Amniotic stem cell (primary cell): Measurements from ENCODE around the gene CLINT1.
"Not testable (repeated sequence)": the region's sequence is repeated elsewhere in the genome, so short reads cannot be mapped to it uniquely, and the experiment has no call there.

Experiments
- DNase-seq: peaks from one replicate; lab custom pipeline; 2025; lab: John Stamatoyannopoulos, UW

CLINT1 gene

GRCh38 chr5:157858527-157859226 is at the start of gene CLINT1:
CLINT1 (minus strand) TSS chr5:157859145; CDS start chr5:157858970, 175 bp downstream.
- peak; percentile 70 for DNase-seq

GRCh38 chr5:157908459-157908858 is 49.5 kb upstream of the CLINT1 start:
- DNase-seq, result no peak

- no peak for DNase-seq
Observed at GRCh38 chr5:157907479-157907878, 48.5 kb upstream of the CLINT1 start.

- no peak for DNase-seq
Observed at GRCh38 chr5:157903117-157903450, 44.1 kb upstream of the CLINT1 start.

GRCh38 chr5:157902449-157903116 is 43.6 kb upstream of the CLINT1 start:
- no peak for DNase-seq

GRCh38 chr5:157900644-157901043 is 41.7 kb upstream of the CLINT1 start:
- no peak for DNase-seq

- DNase-seq, result no peak
Observed at GRCh38 chr5:157893611-157894010, 34.7 kb upstream of the CLINT1 start.

- no peak for DNase-seq
Observed at GRCh38 chr5:157892974-157893373, 34.0 kb upstream of the CLINT1 start.

- DNase-seq, result no peak
Observed at GRCh38 chr5:157890836-157891597, 32.1 kb upstream of the CLINT1 start.

GRCh38 chr5:157888814-157889532 is 30.0 kb upstream of the CLINT1 start:
- DNase-seq, result no peak

- no peak for DNase-seq
Observed at GRCh38 chr5:157886796-157887380, 27.9 kb upstream of the CLINT1 start.

GRCh38 chr5:157885051-157885450 is 26.1 kb upstream of the CLINT1 start:
- not testable (repeated sequence) for DNase-seq

GRCh38 chr5:157881498-157881897 is 22.6 kb upstream of the CLINT1 start:
- DNase-seq, result not testable (repeated sequence)

- DNase-seq, result no peak
Observed at GRCh38 chr5:157877821-157878220, 18.9 kb upstream of the CLINT1 start.

- DNase-seq, result no peak
Observed at GRCh38 chr5:157874861-157875260, 15.9 kb upstream of the CLINT1 start.

GRCh38 chr5:157870837-157871834 is 12.2 kb upstream of the CLINT1 start:
- DNase-seq, result peak; percentile 8

- no peak for DNase-seq
Observed at GRCh38 chr5:157867751-157868387, 8.9 kb upstream of the CLINT1 start.

- DNase-seq, result no peak
Observed at GRCh38 chr5:157866536-157866935, 7.6 kb upstream of the CLINT1 start.

GRCh38 chr5:157865781-157866180 is 6.8 kb upstream of the CLINT1 start:
- DNase-seq, result peak; percentile 36

- no peak for DNase-seq
Observed at GRCh38 chr5:157864067-157864466, 5.1 kb upstream of the CLINT1 start.
